GM23338 (cell line): ENCODE results near the gene TRIM37. TPM values are rescaled to one million over a fixed set of nuclear protein-coding genes. Genes with fewer than 3 reads are reported as not detected.

Source experiments
- ATAC-seq: fragments of 200-7000 bp; cut with Tn5 transposase; 3 replicates; pipeline ENCODE4 v1.9.1; 2020
- DNase-seq: peaks from one replicate; pipeline ENCODE4 v3.0.0-alpha.2; 2015; ENCODE audit warnings: low spot score
- H2AFZ ChIP-seq: fragments of 200-600 bp; sonication (generic); 2 replicates; pipeline ENCODE4 v1.8.0; 2016; ENCODE audit warnings: antibody characterized with exemption, mild to moderate bottlenecking, moderate library complexity
- H3F3A ChIP-seq: fragments of 200-600 bp; sonication (generic); replicated peaks from 2 replicates; pipeline ENCODE4 v1.8.0; 2017; ENCODE audit warnings: antibody characterized with exemption, mixed run types, low read depth
- H3K27ac ChIP-seq: fragments of 200-600 bp; sonication (generic); 2 replicates; pipeline ENCODE4 v1.6.1; 2016; ENCODE audit warnings: low read depth
- H3K27me3 ChIP-seq: fragments of 200-600 bp; sonication (generic); 2 replicates; pipeline ENCODE4 v1.8.0; 2016; ENCODE audit warnings: mild to moderate bottlenecking, mixed run types, moderate library complexity; ENCODE audit not compliant: insufficient read depth
- H3K36me3 ChIP-seq: fragments of 200-600 bp; sonication (generic); 2 replicates; pipeline ENCODE4 v1.8.0; 2016; ENCODE audit warnings: mild to moderate bottlenecking; ENCODE audit not compliant: insufficient read depth
- H3K4me1 ChIP-seq: fragments of 200-600 bp; sonication (generic); 2 replicates; pipeline ENCODE4 v1.8.0; 2016; ENCODE audit warnings: mild to moderate bottlenecking, moderate library complexity; ENCODE audit not compliant: insufficient read depth
- H3K4me2 ChIP-seq: fragments of 200-600 bp; sonication (generic); 2 replicates; pipeline ENCODE4 v1.7.1; 2017; ENCODE audit warnings: mixed run types
- H3K4me3 ChIP-seq: fragments of 200-600 bp; sonication (generic); 2 replicates; pipeline ENCODE4 v1.6.1; 2016; ENCODE audit warnings: mixed run types
- H3K79me2 ChIP-seq: fragments of 200-600 bp; sonication (generic); replicated peaks from 2 replicates; pipeline ENCODE4 v1.8.0; 2017; ENCODE audit warnings: mild to moderate bottlenecking; ENCODE audit not compliant: insufficient read depth
- H3K9me2 ChIP-seq: fragments of 200-600 bp; sonication (generic); 2 replicates; pipeline ENCODE4 v1.8.0; 2017; ENCODE audit not compliant: insufficient read depth
- H4K20me1 ChIP-seq: fragments of 200-600 bp; sonication (generic); replicated peaks from 2 replicates; pipeline ENCODE4 v1.8.0; 2017; ENCODE audit warnings: mild to moderate bottlenecking; ENCODE audit not compliant: insufficient read depth
- H3K27ac Mint-ChIP-seq: 2 replicates; pipeline ENCODE4 v1.8.0; 2020; ENCODE audit warnings: inconsistent platforms, mild to moderate bottlenecking, moderate library complexity, mixed read lengths
- H3K27me3 Mint-ChIP-seq: 3 replicates; pipeline ENCODE4 v1.8.0; 2022; ENCODE audit warnings: low read depth, mild to moderate bottlenecking, moderate library complexity, mixed read lengths, inconsistent platforms; ENCODE audit not compliant: insufficient read depth, poor library complexity
- H3K36me3 Mint-ChIP-seq: 3 replicates; pipeline ENCODE4 v1.8.0; 2021; ENCODE audit warnings: low read depth, mild to moderate bottlenecking, inconsistent platforms, moderate library complexity, mixed read lengths
- H3K4me1 Mint-ChIP-seq: 3 replicates; pipeline ENCODE4 v1.8.0; 2020; ENCODE audit warnings: mild to moderate bottlenecking, inconsistent platforms, mixed read lengths
- H3K4me3 Mint-ChIP-seq: 3 replicates; pipeline ENCODE4 v1.8.0; 2021; ENCODE audit warnings: moderate library complexity, mild to moderate bottlenecking, inconsistent platforms, mixed read lengths
- H3K9me3 Mint-ChIP-seq: 3 replicates; pipeline ENCODE4 v1.8.0; 2020; ENCODE audit warnings: moderate library complexity, mild to moderate bottlenecking, inconsistent platforms, mixed read lengths
- CTCF ChIP-seq, 2 experiments: fragments of 200-600 bp in 1 of 2; sonication (generic) in 1 of 2; conservative IDR thresholded peaks; 2 replicates each; pipeline versions ENCODE4 v1.5.1 to v1.6.1; 2016 to 2017; ENCODE audit warnings: antibody characterized with exemption in 2 of 2, low read depth in 2 of 2, mild to moderate bottlenecking in 2 of 2, moderate library complexity in 1 of 2
- EZH2 ChIP-seq: fragments of 200-600 bp; sonication (generic); IDR thresholded peaks from one replicate; pipeline ENCODE4 v1.8.0; 2017; ENCODE audit warnings: antibody characterized with exemption, mild to moderate bottlenecking, low read depth; ENCODE audit not compliant: unreplicated experiment
- JUNB ChIP-seq: IDR thresholded peaks from one replicate; pipeline ENCODE4 v1.6.1; 2016; ENCODE audit warnings: antibody characterized with exemption; ENCODE audit not compliant: unreplicated experiment
- POLR2AphosphoS5 ChIP-seq: IDR thresholded peaks from 2 replicates; pipeline ENCODE4 v1.6.1; 2016; ENCODE audit warnings: antibody characterized with exemption, low read depth
- STAT1 ChIP-seq: IDR thresholded peaks from one replicate; pipeline ENCODE4 v1.6.1; 2016; ENCODE audit warnings: antibody characterized with exemption; ENCODE audit not compliant: unreplicated experiment
- ZNF331 ChIP-seq: fragments of 250-450 bp; sonication (Bioruptor Pico); IDR thresholded peaks from 2 replicates; pipeline ENCODE4 v1.5.0; 2020; ENCODE audit warnings: low read depth, mild to moderate bottlenecking, moderate library complexity
- polyA plus RNA-seq: library from polyadenylated mRNA; unstranded; fragments of >200 nt; fragmentation: Nextera tagmentation; extraction: Ambion mirVana; gene quantifications from 2 replicates; pipeline ENCODE4 v1.2.1, GENCODE V29; 2016
- total RNA-seq: library from RNA; depleted of rRNA; stranded (reverse); fragments of >200 nt; shearing (Covaris generic); gene quantifications from 2 replicates; pipeline ENCODE4 v1.2.3, GENCODE V29; 2014
- TF ChIP-seq, protein P1 (sequence below): fragments of 250-450 bp; sonication (Bioruptor Pico); IDR thresholded peaks from 2 replicates; pipeline ENCODE4 v1.5.0; 2020; ENCODE audit warnings: mild to moderate bottlenecking, moderate library complexity

Gene TRIM37
- total and polyA plus RNA-seq, 2 experiments from 2014 or later, result 61.1 to 71.2 TPM

DNA sequence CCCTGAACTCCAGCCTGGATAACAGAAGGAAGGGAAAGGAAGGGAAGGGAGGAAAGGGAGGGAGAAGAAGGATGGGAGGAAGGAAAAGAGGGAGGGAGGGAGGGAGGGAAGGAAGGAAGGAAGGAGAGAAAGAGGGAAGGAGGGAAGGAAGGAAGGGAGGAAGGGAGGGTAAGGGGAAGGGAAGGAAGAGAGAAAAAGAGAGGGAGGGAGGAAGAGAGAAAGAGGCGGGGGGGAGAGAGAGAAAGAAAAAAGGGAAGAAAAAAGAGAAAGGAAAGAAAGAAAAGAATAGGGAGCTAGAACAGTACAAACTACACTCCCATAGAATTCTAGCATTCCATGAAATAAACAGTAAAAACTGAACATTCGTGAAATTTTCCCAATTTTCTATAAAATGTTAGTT lies 23.1 kb upstream of the TRIM37 start (continued):
- TF ChIP-seq, protein P1, sequence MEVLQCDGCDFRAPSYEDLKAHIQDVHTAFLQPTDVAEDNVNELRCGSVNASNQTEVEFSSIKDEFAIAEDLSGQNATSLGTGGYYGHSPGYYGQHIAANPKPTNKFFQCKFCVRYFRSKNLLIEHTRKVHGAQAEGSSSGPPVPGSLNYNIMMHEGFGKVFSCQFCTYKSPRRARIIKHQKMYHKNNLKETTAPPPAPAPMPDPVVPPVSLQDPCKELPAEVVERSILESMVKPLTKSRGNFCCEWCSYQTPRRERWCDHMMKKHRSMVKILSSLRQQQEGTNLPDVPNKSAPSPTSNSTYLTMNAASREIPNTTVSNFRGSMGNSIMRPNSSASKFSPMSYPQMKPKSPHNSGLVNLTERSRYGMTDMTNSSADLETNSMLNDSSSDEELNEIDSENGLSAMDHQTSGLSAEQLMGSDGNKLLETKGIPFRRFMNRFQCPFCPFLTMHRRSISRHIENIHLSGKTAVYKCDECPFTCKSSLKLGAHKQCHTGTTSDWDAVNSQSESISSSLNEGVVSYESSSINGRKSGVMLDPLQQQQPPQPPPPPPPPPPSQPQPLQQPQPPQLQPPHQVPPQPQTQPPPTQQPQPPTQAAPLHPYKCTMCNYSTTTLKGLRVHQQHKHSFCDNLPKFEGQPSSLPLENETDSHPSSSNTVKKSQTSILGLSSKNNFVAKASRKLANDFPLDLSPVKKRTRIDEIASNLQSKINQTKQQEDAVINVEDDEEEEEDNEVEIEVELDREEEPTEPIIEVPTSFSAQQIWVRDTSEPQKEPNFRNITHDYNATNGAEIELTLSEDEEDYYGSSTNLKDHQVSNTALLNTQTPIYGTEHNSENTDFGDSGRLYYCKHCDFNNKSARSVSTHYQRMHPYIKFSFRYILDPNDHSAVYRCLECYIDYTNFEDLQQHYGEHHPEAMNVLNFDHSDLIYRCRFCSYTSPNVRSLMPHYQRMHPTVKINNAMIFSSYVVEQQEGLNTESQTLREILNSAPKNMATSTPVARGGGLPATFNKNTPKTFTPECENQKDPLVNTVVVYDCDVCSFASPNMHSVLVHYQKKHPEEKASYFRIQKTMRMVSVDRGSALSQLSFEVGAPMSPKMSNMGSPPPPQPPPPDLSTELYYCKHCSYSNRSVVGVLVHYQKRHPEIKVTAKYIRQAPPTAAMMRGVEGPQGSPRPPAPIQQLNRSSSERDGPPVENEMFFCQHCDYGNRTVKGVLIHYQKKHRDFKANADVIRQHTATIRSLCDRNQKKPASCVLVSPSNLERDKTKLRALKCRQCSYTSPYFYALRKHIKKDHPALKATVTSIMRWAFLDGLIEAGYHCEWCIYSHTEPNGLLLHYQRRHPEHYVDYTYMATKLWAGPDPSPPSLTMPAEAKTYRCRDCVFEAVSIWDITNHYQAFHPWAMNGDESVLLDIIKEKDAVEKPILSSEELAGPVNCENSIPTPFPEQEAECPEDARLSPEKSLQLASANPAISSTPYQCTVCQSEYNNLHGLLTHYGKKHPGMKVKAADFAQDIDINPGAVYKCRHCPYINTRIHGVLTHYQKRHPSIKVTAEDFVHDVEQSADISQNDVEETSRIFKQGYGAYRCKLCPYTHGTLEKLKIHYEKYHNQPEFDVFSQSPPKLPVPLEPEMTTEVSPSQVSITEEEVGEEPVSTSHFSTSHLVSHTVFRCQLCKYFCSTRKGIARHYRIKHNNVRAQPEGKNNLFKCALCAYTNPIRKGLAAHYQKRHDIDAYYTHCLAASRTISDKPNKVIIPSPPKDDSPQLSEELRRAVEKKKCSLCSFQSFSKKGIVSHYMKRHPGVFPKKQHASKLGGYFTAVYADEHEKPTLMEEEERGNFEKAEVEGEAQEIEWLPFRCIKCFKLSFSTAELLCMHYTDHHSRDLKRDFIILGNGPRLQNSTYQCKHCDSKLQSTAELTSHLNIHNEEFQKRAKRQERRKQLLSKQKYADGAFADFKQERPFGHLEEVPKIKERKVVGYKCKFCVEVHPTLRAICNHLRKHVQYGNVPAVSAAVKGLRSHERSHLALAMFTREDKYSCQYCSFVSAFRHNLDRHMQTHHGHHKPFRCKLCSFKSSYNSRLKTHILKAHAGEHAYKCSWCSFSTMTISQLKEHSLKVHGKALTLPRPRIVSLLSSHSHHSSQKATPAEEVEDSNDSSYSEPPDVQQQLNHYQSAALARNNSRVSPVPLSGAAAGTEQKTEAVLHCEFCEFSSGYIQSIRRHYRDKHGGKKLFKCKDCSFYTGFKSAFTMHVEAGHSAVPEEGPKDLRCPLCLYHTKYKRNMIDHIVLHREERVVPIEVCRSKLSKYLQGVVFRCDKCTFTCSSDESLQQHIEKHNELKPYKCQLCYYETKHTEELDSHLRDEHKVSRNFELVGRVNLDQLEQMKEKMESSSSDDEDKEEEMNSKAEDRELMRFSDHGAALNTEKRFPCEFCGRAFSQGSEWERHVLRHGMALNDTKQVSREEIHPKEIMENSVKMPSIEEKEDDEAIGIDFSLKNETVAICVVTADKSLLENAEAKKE (CRISPR knock-in tag), result no peak
- no peak for TF ChIP-seq POLR2AphosphoS5
- no peak for TF ChIP-seq CTCF (conservative IDR thresholded peaks at IDR 0.05; ENCODE audit: low read depth in 2 of 2)
- no peak for TF ChIP-seq ZNF331 (CRISPR knock-in tag)
- TF ChIP-seq STAT1, result no peak
- TF ChIP-seq JUNB, result no peak
- no peak for TF ChIP-seq EZH2

DNA sequence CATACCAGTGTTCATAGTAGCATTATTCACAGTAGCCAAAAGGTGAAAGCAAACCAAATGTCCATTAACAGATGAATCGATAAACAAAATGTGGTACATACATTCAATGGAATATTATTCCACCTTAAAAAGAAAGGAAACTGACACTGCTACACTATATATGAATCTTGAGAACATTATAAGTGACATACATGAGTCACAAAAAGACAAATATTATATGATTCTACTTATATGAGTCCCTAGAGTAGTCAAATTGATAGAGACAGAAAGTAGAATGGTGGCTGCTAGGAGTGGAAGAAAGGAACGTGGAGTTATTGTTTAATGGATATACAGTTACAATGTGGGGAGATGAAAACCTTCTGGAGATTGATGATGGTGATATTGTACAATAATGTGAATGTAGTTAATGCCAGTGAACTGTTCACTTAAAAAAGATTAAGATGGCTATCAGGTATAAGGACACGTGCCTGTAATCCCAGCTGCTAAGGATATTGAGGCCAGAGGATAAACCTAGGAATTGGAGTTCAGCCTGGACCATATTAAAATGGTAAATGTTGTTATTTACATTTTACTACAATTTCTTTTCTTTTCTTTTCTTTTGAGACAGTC lies 20.2 kb upstream of the TRIM37 start:
- no peaks in the 10 kb centered on the region for H3K9me3 Mint-ChIP-seq
- H3K36me3 Mint-ChIP-seq, result peaks cover 42% of the 10 kb centered on the region
- no peak overlapping the region for H3K4me2 ChIP-seq
- no peak overlapping the region for H3K4me3 Mint-ChIP-seq
- H3K4me1 Mint-ChIP-seq, result no peaks in the 10 kb centered on the region
- H3F3A ChIP-seq, result no peaks in the 10 kb centered on the region
- H3K27me3 Mint-ChIP-seq, result no peaks in the 10 kb centered on the region
- ATAC-seq, result no peak
- H3K4me3 ChIP-seq, result no peak overlapping the region
- H3K27me3 ChIP-seq, result no peaks in the 10 kb centered on the region
- DNase-seq, result no peak
- peaks cover 8% of the 10 kb centered on the region; the same call in 1 of the 2 replicates for H4K20me1 ChIP-seq
- no peak overlapping the region for H2AFZ ChIP-seq
- H3K4me1 ChIP-seq, result no peaks in the 10 kb centered on the region
- no peaks in the 10 kb centered on the region for H3K9me2 ChIP-seq
- H3K79me2 ChIP-seq, result peaks cover 55% of the 10 kb centered on the region
- peaks cover 17% of the 10 kb centered on the region; the same call in 1 of the 2 replicates for H3K36me3 ChIP-seq
- H3K27ac ChIP-seq, result no peak overlapping the region
- H3K27ac Mint-ChIP-seq, result no peak overlapping the region
- TF ChIP-seq, protein P1 (CRISPR knock-in tag), result no peak
